ENCODE measurements around the gene YIPF7.

Gene YIPF7

DNA sequence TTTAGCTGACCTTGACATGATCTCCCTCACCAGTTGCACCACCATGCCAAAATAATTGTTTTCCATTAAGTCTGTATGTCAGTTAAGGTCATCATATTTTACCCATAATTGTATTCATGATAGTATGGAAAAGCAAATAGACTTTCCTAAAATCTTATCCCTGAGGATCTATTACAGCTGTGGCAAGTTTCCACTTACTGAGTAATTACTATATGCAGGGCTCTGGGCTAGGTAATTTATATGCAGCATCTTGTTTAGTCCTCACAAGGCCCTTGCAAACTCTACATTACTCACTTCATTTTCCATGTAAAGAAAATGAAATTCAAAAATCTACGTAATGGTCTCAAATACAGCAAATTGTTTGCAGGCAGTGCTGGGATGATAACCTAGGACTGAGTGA lies 34.8 kb downstream of the YIPF7 start:
- no peak for DNase-seq

DNA sequence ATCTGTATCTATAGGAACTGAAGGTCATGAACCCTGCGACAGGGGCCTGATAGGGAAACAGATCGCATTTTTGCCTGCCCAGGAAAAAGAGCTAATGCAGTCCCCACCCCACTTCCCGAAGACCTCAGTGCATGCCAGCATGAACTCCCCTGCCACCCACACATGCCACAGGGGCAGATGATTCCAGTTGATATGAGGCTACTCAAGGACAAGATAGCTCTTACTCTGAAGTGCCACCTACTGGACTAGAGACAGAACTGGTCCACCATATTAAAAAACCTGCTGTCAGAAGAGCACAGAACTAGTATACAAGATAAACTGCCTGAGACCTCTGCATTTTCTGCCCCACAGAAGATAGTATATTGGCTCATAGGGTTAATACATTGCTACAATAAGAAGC lies 68.0 kb downstream of the YIPF7 start:
- DNase-seq = no peak

DNA sequence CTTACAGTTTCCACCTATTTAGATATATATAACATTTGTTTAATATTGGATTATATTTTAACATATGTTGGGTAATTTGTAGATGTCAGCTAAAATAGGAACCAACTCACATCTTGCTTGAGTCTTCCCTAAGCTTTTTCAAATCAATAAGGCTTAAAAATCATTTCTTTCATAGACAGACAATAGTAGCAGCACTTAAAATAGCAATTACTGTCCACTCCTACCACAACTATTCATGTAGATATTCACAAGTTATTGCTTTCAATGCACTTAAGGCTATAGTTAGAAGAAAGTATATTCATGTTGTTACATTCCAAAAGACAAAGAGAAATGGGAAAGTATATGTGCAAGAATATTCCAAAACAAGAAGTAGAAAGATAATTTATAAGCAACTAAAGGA lies 71.2 kb downstream of the YIPF7 start:
- no peak for DNase-seq

DNA sequence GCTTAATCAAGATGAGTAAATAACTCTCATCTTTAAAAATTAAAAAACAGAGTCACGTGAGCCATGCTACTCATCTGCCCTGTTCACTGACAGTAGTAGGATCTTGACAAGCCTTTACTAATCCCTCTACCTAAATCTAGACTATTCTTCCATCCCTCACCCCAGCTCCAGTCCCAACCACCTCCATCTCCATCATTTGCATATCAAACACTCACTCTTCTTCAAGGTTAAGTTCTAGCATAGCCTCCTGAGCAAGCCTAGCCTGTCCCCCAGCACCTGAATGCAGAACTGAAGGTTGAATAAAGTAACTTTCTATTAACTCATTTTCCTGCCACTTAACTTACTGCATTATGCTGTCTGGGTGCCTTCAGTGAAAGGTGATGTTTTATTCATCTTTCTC lies 72.5 kb downstream of the YIPF7 start:
- no peak for DNase-seq

Data from C1 segment of cervical spinal cord (tissue), 14 donors.